Melanocyte of skin (primary cell): Measurements from ENCODE around the gene IL31RA. TPM values are rescaled to one million over a fixed set of nuclear protein-coding genes. Genes with fewer than 3 reads are reported as not detected.

Experiments
- small RNA-seq, 2 donors: library from RNA; depleted of rRNA; stranded (forward); fragments of <200 nt; gene quantifications; one replicate each; pipeline ENCODE3, GENCODE V24; 2012
- total RNA-seq, 2 donors: library from RNA; depleted of rRNA; stranded (reverse); fragments of >200 nt; gene quantifications; 2 replicates each; pipeline ENCODE4 v1.2.3, GENCODE V29; 2012

IL31RA gene
- not detected for total RNA-seq

DNA sequence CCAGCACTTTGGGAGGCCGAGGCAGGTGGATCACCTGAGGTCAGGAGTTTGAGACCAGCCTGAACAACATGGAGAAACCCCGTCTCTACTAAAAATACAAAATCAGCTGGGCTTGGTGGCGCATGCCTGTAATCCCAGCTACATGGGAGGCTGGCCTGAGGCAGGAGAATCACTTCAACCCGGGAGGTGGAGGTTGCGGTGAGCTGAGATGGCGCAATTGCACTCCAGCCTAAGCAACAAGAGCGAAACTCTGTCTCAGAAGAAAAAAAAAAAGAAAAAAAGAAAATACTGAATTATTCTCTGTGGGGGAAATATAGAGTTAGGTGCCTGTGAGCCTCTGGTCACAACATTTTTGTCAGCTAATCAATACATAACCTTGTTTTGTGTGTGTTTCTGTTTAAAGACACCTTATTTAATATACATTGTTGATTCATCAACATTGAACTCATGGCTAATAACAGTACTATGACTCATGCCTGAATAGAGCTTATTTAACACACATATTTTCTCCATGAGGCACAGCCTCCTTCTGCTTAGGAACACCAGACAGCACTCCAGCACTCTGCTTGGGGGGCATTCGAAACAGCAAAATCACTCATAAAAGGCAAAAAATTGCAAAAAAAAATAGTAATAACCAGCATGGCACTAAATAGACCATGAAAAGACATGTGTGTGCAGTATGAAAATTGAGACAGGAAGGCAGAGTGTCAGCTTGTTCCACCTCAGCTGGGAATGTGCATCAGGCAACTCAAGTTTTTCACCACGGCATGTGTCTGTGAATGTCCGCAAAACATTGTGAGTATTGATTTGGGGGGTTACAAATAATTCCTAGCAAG lies at the start of gene IL31RA:
Gene IL31RA, plus strand, starts transcription at position 519 of the 836 bp plus-strand sequence. Its CDS starts 214 bp downstream, at position 733.

Small RNA genes lying within 50 kb of the gene (small RNA-seq; reads per million reads assigned to genes)
- 0 to 0.17 reads per million in 2 donors for gene AC016596.1

Other genes starting within 250 kb of the IL31RA start
- 10 to 100 TPM; 27.2 to 28.0 TPM for gene SLC38A9, start 139.0 kb upstream of the IL31RA start, total RNA-seq
- gene DDX4, start 113.3 kb upstream of the IL31RA start, total RNA-seq = under 1 TPM in 1 of 2 donors, not detected in 1; under 0.01 TPM
- gene IL6ST, start 143.6 kb downstream of the IL31RA start, total RNA-seq = 100 to 1,000 TPM in 1 of 2 donors, 10 to 100 TPM in 1; 75.6 to 138 TPM